ENCODE results near the gene PSMB5. TPM values are rescaled to one million over a fixed set of nuclear protein-coding genes. Genes with fewer than 3 reads are reported as not detected.

Gene PSMB5
- total and polyA plus RNA-seq, 2 of the 13 experiments (the other 11 are each of a cell fraction or from before 2014, with no cell fraction given) = 705 to 871 TPM

DNA sequence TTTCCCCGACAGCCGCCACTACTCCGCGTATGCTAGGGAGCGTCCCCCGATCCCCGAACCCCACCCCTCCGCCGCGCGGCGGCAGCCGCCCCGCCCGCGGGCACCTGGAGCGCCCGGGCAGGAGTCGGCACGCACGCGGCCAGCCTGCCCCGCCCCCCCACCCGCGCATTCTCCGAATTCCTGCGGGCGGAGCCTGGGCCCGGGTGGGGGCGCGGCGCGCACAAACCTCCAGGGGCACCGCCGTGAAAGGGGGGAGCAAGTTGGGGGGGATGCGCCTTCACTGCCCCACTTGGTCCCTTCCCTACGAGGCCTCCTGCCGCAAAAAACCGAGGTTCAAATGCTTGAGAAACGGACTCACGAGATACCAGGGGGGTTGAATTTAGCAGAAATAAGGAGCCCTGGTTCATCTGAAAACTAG, 54.0 kb downstream of the PSMB5 start (continued):
- TF ChIP-seq, protein P1, sequence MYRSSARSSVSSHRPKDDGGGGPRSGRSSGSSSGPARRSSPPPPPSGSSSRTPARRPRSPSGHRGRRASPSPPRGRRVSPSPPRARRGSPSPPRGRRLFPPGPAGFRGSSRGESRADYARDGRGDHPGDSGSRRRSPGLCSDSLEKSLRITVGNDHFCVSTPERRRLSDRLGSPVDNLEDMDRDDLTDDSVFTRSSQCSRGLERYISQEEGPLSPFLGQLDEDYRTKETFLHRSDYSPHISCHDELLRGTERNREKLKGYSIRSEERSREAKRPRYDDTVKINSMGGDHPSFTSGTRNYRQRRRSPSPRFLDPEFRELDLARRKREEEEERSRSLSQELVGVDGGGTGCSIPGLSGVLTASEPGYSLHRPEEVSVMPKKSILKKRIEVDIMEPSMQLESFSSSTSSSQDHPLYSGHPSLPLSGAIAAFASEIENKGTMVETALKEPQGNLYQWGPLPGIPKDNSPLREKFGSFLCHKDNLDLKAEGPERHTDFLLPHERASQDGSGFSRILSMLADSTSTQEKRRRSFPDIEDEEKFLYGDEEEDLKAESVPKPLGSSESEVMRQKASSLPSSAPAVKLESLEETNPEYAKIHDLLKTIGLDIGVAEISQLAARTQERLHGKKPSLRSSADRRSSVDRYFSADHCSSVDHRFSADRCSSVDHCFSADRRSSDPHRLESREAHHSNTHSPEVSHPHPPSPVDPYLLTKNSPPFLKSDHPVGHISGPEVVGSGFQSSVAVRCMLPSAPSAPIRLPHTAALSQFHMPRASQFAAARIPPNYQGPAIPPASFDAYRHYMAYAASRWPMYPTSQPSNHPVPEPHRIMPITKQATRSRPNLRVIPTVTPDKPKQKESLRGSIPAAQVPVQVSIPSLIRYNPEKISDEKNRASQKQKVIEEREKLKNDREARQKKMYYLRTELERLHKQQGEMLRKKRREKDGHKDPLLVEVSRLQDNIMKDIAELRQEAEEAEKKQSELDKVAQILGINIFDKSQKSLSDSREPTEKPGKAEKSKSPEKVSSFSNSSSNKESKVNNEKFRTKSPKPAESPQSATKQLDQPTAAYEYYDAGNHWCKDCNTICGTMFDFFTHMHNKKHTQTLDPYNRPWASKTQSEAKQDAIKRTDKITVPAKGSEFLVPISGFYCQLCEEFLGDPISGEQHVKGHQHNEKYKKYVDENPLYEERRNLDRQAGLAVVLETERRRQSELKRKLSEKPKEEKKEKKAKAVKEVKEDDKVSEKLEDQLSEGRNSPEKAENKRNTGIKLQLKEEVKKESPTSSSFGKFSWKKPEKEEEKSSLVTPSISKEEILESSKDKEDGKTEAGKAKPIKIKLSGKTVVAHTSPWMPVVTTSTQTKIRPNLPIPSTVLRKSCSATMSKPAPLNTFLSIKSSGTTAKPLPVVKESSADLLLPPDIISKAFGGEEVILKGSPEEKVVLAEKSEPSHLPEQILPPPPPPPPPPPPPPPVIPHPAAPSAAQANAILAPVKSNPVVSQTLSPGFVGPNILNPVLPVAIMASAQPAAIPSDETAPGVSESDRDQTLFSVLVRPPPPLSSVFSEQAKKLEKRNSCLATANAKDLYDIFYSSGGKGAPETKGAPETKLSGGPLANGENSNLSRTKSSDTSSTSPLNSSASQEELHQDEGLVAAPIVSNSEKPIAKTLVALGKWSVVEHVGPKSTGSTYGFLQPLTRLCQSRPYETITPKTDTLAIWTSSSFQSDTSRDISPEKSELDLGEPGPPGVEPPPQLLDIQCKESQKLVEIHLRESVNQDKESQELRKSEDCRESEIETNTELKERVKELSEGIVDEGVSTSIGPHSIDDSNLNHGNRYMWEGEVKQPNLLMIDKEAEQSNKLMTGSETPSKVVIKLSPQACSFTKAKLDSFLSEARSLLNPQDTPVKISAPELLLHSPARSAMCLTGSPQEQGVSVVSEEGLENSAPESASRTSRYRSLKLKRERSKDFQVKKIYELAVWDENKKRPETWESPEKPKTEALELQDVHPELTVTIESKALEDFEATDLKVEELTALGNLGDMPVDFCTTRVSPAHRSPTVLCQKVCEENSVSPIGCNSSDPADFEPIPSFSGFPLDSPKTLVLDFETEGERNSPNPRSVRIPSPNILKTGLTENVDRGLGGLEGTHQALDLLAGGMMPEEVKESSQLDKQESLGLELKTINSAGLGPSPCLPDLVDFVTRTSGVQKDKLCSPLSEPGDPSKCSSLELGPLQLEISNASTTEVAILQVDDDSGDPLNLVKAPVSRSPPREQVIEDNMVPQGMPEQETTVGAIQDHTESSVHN (CRISPR knock-in tag; IDR thresholded peaks at IDR 0.05) = peak; percentile 72; the same call in 1 of the 2 replicates
- TF ChIP-seq ZNF879 (CRISPR knock-in tag; IDR thresholded peaks at IDR 0.05) (no peak), SALL2 (CRISPR knock-in tag; IDR thresholded peaks at IDR 0.05) (no peak), POLR2G (IDR thresholded peaks at IDR 0.05; ENCODE audit: low read depth, low read length) (peak; percentile 73), RBFOX2 (IDR thresholded peaks at IDR 0.05; ENCODE audit: low read depth, low read length) (peak; percentile 76), ZNF878 (CRISPR knock-in tag; IDR thresholded peaks at IDR 0.05) (no peak), FOXO4 (CRISPR knock-in tag; conservative IDR thresholded peaks at IDR 0.05) (no peak), ZBTB3 (CRISPR knock-in tag; IDR thresholded peaks at IDR 0.05; ENCODE audit: borderline replicate concordance, low read depth) (0 out of 2 replicates have a peak, but pooled peaks have one; percentile 5), ZC3H13 (CRISPR knock-in tag; IDR thresholded peaks at IDR 0.05) (no peak), ZNF430 (CRISPR knock-in tag; IDR thresholded peaks at IDR 0.05) (no peak)
- TF ChIP-seq, protein P2, sequence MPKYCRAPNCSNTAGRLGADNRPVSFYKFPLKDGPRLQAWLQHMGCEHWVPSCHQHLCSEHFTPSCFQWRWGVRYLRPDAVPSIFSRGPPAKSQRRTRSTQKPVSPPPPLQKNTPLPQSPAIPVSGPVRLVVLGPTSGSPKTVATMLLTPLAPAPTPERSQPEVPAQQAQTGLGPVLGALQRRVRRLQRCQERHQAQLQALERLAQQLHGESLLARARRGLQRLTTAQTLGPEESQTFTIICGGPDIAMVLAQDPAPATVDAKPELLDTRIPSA (CRISPR knock-in tag; IDR thresholded peaks at IDR 0.05; ENCODE audit: borderline replicate concordance) = no peak
- TF ChIP-seq, protein P3, sequence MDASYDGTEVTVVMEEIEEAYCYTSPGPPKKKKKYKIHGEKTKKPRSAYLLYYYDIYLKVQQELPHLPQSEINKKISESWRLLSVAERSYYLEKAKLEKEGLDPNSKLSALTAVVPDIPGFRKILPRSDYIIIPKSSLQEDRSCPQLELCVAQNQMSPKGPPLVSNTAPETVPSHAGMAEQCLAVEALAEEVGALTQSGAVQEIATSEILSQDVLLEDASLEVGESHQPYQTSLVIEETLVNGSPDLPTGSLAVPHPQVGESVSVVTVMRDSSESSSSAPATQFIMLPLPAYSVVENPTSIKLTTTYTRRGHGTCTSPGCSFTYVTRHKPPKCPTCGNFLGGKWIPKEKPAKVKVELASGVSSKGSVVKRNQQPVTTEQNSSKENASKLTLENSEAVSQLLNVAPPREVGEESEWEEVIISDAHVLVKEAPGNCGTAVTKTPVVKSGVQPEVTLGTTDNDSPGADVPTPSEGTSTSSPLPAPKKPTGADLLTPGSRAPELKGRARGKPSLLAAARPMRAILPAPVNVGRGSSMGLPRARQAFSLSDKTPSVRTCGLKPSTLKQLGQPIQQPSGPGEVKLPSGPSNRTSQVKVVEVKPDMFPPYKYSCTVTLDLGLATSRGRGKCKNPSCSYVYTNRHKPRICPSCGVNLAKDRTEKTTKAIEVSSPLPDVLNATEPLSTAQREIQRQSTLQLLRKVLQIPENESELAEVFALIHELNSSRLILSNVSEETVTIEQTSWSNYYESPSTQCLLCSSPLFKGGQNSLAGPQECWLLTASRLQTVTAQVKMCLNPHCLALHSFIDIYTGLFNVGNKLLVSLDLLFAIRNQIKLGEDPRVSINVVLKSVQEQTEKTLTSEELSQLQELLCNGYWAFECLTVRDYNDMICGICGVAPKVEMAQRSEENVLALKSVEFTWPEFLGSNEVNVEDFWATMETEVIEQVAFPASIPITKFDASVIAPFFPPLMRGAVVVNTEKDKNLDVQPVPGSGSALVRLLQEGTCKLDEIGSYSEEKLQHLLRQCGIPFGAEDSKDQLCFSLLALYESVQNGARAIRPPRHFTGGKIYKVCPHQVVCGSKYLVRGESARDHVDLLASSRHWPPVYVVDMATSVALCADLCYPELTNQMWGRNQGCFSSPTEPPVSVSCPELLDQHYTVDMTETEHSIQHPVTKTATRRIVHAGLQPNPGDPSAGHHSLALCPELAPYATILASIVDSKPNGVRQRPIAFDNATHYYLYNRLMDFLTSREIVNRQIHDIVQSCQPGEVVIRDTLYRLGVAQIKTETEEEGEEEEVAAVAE (CRISPR knock-in tag; IDR thresholded peaks at IDR 0.05; ENCODE audit: borderline replicate concordance) = no peak; the same call in 1 of the 2 replicates
- TF ChIP-seq, protein P4, sequence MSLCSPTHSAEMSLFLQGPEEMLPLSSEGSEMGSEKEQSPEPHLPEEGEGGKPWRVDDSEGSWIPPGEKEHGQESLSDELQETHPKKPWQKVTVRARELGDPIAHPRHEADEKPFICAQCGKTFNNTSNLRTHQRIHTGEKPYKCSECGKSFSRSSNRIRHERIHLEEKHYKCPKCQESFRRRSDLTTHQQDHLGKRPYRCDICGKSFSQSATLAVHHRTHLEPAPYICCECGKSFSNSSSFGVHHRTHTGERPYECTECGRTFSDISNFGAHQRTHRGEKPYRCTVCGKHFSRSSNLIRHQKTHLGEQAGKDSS (CRISPR knock-in tag; IDR thresholded peaks at IDR 0.05; ENCODE audit: borderline replicate concordance, low read depth) = peak; percentile 86; the same call in 1 of the 2 replicates
